ENCODE data around the gene IL5.

IL5 gene

GRCh38 chr5:132498152-132498551, 45.2 kb downstream of the IL5 start:
- DNase-seq = peak in 1 of 2 experiments; percentile 32

GRCh38 chr5:132497488-132497997, 45.8 kb downstream of the IL5 start:
- peak in 1 of 2 experiments; percentile 28 for DNase-seq

DNA sequence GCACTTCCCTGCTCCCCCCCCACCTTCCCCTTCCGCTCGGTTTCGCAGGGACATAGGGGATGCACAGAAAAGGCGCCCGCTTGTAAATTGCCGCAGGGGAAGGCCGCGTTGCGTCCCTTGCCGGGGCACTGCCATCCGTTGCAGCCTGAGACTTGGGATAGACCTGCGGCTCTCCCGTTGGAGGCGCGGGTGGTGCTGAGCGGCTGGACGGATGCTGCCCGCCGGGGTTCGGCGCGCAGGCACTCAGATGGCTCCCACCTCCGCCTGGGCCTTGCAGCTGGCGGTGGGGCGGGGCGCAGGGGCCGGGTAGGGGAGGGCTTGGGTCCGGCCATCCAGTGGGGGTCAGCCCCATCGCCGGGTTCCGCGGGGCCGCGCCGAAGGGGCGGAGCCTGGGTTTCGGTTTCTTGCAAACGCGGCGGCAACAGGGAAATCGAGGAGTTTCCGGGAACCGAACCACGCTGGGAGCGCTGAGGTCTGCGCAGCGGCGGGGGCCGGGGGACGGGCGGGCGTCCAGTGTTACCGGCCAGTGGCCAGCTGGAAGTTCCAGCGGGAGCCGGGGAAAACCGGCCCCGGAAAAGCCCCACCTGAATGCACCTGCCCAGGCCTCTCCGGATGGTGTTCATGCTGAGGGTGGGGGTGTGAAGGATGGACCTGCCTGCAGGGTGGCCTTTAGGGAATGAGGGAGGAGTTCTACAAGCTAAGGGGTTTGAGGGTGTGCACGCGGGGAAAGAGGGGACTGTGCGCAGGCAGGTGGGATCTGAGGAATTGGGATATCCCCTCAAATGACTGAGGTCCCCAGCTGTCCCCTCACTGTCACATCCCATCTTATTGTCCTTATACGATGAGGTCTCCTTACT, 46.5 kb downstream of the IL5 start:
- DNase-seq = peak; percentile 76 to 80

GRCh38 chr5:132496191-132496630, 47.1 kb downstream of the IL5 start:
- peak; percentile 88 to 90 for DNase-seq

DNA sequence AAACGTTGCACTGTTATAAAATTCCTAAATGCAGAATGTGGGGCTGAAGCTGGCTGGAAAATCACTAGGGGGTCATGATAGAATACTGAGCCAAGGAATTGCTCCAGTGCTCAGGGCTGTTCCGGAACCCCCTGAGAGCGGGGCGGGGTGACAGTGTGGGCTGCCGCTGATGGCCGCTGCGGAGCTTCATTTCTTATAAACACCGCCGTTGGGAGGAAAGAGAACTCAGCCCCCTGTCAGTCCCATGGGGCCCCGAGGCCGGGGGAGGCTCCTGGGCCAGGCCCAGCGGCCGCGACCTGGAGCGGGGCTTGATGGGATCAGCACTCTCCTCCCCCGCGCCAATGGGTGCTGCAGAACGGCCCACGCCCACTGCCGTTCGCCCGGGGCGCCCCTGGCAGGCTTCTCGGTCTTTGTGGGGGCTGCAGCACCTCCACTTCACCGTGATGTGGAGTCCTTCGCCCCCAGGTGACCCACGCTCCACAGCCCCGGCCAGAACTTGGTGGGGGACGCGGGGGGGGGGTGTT, 47.6 kb downstream of the IL5 start:
- peak; percentile 85 to 88 for DNase-seq

DNA sequence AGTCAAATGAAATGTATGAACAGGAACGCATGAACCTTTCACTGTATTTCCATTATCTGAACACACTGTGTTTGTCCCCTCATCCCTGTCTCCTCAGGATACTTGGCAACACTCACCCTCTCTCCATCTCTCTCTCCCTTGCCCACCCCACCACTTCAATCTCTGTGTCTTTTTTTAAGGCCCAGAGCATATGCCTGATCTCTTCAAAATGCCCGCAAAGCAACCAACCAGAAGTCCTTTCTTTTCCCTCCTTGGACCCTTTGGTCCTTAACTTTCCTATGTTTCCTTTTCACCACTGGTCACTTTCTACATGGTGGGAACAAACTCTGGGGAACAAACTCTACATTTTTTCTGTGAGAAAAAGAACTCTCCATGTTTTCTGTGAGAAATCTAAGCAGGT, 49.5 kb downstream of the IL5 start:
- DNase-seq = peak in 1 of 2 experiments; percentile 19

- DNase-seq = peak; percentile 26 to 29
These were observed 50.1 kb downstream of the IL5 start for GRCh38 chr5:132493241-132493640.

- no peak for DNase-seq
These were observed 50.8 kb downstream of the IL5 start for GRCh38 chr5:132492386-132493125.
